SK-N-SH treated with all-trans-retinoic acid at 6 μM for 48 hours (cell line): ENCODE measurements around the gene ZCCHC14.
"Not testable (repeated sequence)": the region's sequence is repeated elsewhere in the genome, so short reads cannot be mapped to it uniquely, and the experiment has no call there.

Experiments
- ATAC-seq: fragments of 200-7000 bp; cut with Tn5 transposase; 3 replicates; pipeline ENCODE4 v1.9.1; 2020; ENCODE audit warnings: mild to moderate bottlenecking, moderate library complexity
- CREB5 ChIP-seq: fragments of 250-450 bp; sonication (Bioruptor Pico); IDR thresholded peaks from 2 replicates; pipeline ENCODE4 v1.5.1; 2020; ENCODE audit warnings: low read depth, mild to moderate bottlenecking, moderate library complexity
- CSDC2 ChIP-seq: fragments of 250-450 bp; sonication (Bioruptor Pico); IDR thresholded peaks from 2 replicates; pipeline ENCODE4 v1.5.0; 2020; ENCODE audit warnings: mild to moderate bottlenecking, moderate library complexity
- CSRNP3 ChIP-seq: fragments of 250-450 bp; sonication (Bioruptor Pico); IDR thresholded peaks from 2 replicates; pipeline ENCODE4 v1.5.1; 2021; ENCODE audit warnings: mild to moderate bottlenecking, moderate library complexity
- ESRRG ChIP-seq: fragments of 250-450 bp; sonication (Bioruptor Pico); IDR thresholded peaks from 2 replicates; pipeline ENCODE4 v1.6.1; 2021; ENCODE audit warnings: mild to moderate bottlenecking
- GLIS3 ChIP-seq: fragments of 250-450 bp; sonication (Bioruptor Pico); IDR thresholded peaks from 2 replicates; pipeline ENCODE4 v1.5.0; 2020; ENCODE audit warnings: mild to moderate bottlenecking, moderate library complexity
- ISL1 ChIP-seq: fragments of 250-450 bp; sonication (Bioruptor Pico); IDR thresholded peaks from 2 replicates; pipeline ENCODE4 v2.1.2; 2022; ENCODE audit warnings: mild to moderate bottlenecking, moderate library complexity
- OSR1 ChIP-seq: fragments of 250-450 bp; sonication (Bioruptor Pico); IDR thresholded peaks from 2 replicates; pipeline ENCODE4 v1.8.0; 2022; ENCODE audit warnings: moderate library complexity, mild to moderate bottlenecking, inconsistent platforms
- PATZ1 ChIP-seq: fragments of 250-450 bp; sonication (Bioruptor Pico); IDR thresholded peaks from 2 replicates; pipeline ENCODE4 v1.8.0; 2020; ENCODE audit warnings: mild to moderate bottlenecking, moderate library complexity, borderline replicate concordance
- POU6F1 ChIP-seq: fragments of 250-450 bp; sonication (Bioruptor Pico); IDR thresholded peaks from 2 replicates; pipeline ENCODE4 v1.8.0; 2021; ENCODE audit warnings: low read depth, mild to moderate bottlenecking, moderate library complexity, borderline replicate concordance
- PPARA ChIP-seq: fragments of 250-450 bp; sonication (Bioruptor Pico); IDR thresholded peaks from 2 replicates; pipeline ENCODE4 v1.5.0; 2020; ENCODE audit warnings: mild to moderate bottlenecking, borderline replicate concordance
- TCF4 ChIP-seq: fragments of 250-450 bp; sonication (Bioruptor Pico); IDR thresholded peaks from 2 replicates; pipeline ENCODE4 v1.8.0; 2021; ENCODE audit warnings: mild to moderate bottlenecking, moderate library complexity, borderline replicate concordance
- TOX ChIP-seq: fragments of 250-450 bp; sonication (Bioruptor Pico); IDR thresholded peaks from 2 replicates; pipeline ENCODE4 v1.8.0; 2021; ENCODE audit warnings: mild to moderate bottlenecking, moderate library complexity, borderline replicate concordance
- ZFP3 ChIP-seq: fragments of 250-450 bp; sonication (Bioruptor Pico); IDR thresholded peaks from 2 replicates; pipeline ENCODE4 v1.5.0; 2020; ENCODE audit warnings: mild to moderate bottlenecking, moderate library complexity
- ZFP30 ChIP-seq: fragments of 450-650 bp; formaldehyde crosslinking; IDR thresholded peaks from 2 replicates; pipeline ENCODE4 v1.5.0; 2022; ENCODE audit warnings: mild to moderate bottlenecking, moderate library complexity
- ZNF565 ChIP-seq: fragments of 450-650 bp; formaldehyde crosslinking; conservative IDR thresholded peaks from 2 replicates; pipeline ENCODE4 v1.5.0; 2020; ENCODE audit warnings: low read depth, mild to moderate bottlenecking, moderate library complexity
- ZNF8 ChIP-seq: fragments of 450-650 bp; formaldehyde crosslinking; IDR thresholded peaks from 2 replicates; pipeline ENCODE4 v1.5.0; 2020; ENCODE audit warnings: mild to moderate bottlenecking, moderate library complexity

The ZCCHC14 gene

GRCh38 chr16:87519170-87519569 lies 26.3 kb upstream of the ZCCHC14 start:
- ATAC-seq, result peak; percentile 35; the same call in 1 of the 3 replicates

GRCh38 chr16:87518430-87519051 lies 25.7 kb upstream of the ZCCHC14 start:
- peak; percentile 27; the same call in 1 of the 2 replicates for TF ChIP-seq TCF4
- ATAC-seq, result peak; percentile 95

GRCh38 chr16:87517610-87518429 lies 25.0 kb upstream of the ZCCHC14 start:
- ATAC-seq, result peak; percentile 33

- ATAC-seq, result no peak
These were observed 23.5 kb upstream of the ZCCHC14 start for GRCh38 chr16:87516361-87516760.

GRCh38 chr16:87515475-87516330 lies 22.9 kb upstream of the ZCCHC14 start:
- no peak for ATAC-seq
- no peak for TF ChIP-seq GLIS3 (CRISPR knock-in tag)
- TF ChIP-seq ISL1 (CRISPR knock-in tag), result no peak
- no peak for TF ChIP-seq ZFP3 (CRISPR knock-in tag)
- TF ChIP-seq TCF4, result no peak

More at GRCh38 chr16:87516361-87516760, 23.5 kb upstream of the ZCCHC14 start:
- TF ChIP-seq ESRRG (CRISPR knock-in tag) (no peak), TOX (no peak), ZNF565 (CRISPR knock-in tag) (no peak), PPARA (CRISPR knock-in tag) (no peak), ZNF8 (CRISPR knock-in tag) (no peak), GLIS3 (CRISPR knock-in tag) (no peak), ISL1 (CRISPR knock-in tag) (no peak), TCF4 (no peak), ZFP3 (CRISPR knock-in tag) (no peak), PATZ1 (no peak), OSR1 (no peak), CSRNP3 (CRISPR knock-in tag) (no peak)

GRCh38 chr16:87509778-87510177 lies 17.0 kb upstream of the ZCCHC14 start:
- ATAC-seq, result not testable (repeated sequence)

GRCh38 chr16:87507351-87508069 lies 14.7 kb upstream of the ZCCHC14 start:
- ATAC-seq, result no peak
- TF ChIP-seq CREB5, result no peak
- no peak for TF ChIP-seq ZFP30 (CRISPR knock-in tag)
- no peak for TF ChIP-seq POU6F1 (CRISPR knock-in tag)
- TF ChIP-seq CSDC2 (CRISPR knock-in tag), result no peak
- no peak for TF ChIP-seq OSR1
